GM21528 (cell line): ENCODE data around the gene CDH10.

Experiments used
- ATAC-seq: cut with Tn5 transposase; IDR thresholded peaks from one replicate; pipeline ENCODE4 v1.9.1; 2021; ENCODE audit warnings: mild to moderate bottlenecking, moderate library complexity; ENCODE audit not compliant: unreplicated experiment, low FRiP score

Gene CDH10

GRCh38 chr5:24606971-24607370, 37.8 kb downstream of the CDH10 start:
- no peak for ATAC-seq

DNA sequence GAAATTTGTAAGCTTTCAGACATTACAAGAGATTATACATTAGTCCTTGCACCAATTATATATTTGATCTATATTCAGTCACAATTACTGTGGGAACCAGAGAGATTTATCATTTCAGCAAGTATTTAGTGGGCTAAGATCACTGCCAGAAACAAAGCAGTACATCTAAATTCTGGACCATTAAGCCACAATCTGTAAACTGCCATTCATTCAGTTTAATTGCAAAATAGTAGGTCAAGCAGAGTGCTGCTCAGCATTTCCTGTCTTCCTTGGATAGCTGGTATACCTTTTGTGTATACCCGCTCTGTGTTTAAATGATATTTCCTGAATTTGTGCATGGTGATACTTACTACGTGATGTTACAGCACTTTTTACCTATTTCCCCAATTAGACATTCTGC, 42.6 kb downstream of the CDH10 start:
- ATAC-seq, result no peak

- ATAC-seq, result no peak
These were observed 45.8 kb downstream of the CDH10 start for GRCh38 chr5:24598956-24599355.

DNA sequence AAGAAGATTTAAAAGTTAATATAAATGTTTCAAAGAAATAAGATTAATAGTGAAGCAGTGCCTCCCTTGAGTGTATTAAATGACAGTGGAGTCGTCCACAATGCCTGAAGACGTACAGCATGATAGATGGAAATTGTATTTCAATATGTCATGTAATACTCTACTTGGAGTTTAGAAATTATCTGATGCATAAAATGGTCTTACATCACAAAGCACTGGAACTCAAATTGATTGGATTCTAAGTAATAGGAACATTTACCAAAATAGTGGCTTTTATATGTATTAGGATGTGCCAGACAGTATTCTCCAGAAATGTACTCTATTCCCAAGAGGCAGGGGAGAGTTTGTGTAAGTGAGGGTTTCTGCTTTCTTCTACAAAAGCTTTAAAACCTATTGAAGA, 49.4 kb downstream of the CDH10 start:
- no peak for ATAC-seq

DNA sequence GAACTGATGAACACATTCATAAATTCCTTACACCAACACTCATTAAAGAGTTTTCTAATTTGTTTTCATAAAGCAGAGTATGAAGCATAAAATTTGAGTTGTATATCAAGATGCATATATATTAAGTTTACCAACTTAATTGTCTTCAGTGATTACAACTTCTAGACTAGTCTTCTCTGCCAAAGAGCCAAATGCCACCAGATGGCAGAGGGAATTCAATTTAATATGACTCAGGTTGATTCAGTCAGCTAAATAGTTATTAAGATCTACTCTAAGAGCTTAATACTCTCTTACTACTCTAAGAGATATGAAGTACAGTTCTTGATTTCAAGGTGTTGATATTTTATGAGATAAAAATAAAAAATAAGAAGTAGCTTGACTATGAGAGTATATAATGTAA, 53.4 kb downstream of the CDH10 start:
- no peak for ATAC-seq

- ATAC-seq, result no peak
These were observed 55.2 kb downstream of the CDH10 start for GRCh38 chr5:24589566-24589965.

- no peak for ATAC-seq
These were observed 59.0 kb downstream of the CDH10 start for GRCh38 chr5:24585751-24586150.

DNA sequence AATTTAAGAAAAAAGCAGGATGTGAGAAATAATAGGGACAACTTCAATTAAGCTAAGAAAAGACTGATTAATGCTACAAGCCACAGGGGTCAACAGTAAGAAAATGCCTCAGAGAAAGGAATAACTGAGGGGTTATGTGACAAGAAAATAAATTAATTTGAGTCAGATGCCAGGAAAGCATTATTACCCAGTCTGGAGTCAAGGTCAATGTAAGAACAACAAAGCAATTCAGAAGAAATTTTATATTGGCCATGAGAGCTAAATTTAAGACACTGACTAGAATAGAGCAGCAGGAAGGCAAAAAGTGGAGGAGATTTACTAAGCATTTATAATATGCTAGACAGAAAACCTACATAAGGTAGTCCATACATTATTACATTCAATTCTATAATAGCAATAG, 73.5 kb downstream of the CDH10 start:
- ATAC-seq, result no peak

GRCh38 chr5:24566933-24567332, 77.8 kb downstream of the CDH10 start:
- ATAC-seq, result no peak

DNA sequence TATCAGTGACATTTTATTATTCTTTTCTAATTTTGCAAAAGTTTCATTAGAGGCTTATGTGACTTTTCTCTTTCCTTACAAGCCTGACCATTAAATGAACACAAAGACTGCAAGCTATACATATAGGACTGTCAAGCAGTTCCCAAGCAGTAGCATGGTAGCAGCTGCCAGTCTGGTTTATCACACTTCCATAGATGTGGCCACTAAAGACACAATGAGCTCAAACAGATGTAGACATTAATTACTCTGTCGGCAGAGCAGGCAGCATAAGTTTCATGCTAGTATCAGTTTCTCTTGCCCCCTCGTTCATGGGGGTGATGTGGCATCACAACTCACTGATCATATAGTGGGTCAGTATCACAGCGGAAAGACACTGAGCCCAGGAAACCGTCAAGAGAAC, 89.5 kb downstream of the CDH10 start:
- no peak for ATAC-seq

- no peak for ATAC-seq
These were observed 97.6 kb downstream of the CDH10 start for GRCh38 chr5:24547132-24547531.

GRCh38 chr5:24539613-24540012, 105.2 kb downstream of the CDH10 start:
- ATAC-seq, result no peak

GRCh38 chr5:24538346-24538745, 106.4 kb downstream of the CDH10 start:
- no peak for ATAC-seq

GRCh38 chr5:24535646-24536045, 109.1 kb downstream of the CDH10 start:
- no peak for ATAC-seq

GRCh38 chr5:24530906-24531305, 113.9 kb downstream of the CDH10 start:
- no peak for ATAC-seq

GRCh38 chr5:24525414-24525813, 119.4 kb downstream of the CDH10 start:
- ATAC-seq, result no peak

DNA sequence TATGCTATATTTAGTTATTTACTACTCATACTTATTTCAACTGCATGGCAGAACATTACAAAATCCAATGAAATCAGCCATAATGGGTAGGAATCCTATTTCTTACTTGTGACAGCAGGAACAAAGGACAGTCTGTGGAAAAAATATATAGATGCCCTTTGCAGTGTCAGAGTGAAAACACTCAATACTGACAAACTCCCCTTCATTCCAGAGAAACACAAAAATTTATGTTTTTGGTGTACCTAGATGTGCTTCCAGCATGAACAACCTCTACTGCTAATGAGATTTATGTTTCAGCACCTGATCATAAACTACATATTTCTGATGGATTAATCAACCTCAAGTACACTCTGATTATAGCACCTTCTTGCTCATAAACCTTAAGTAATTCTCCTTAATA, 132.4 kb downstream of the CDH10 start:
- ATAC-seq, result no peak

DNA sequence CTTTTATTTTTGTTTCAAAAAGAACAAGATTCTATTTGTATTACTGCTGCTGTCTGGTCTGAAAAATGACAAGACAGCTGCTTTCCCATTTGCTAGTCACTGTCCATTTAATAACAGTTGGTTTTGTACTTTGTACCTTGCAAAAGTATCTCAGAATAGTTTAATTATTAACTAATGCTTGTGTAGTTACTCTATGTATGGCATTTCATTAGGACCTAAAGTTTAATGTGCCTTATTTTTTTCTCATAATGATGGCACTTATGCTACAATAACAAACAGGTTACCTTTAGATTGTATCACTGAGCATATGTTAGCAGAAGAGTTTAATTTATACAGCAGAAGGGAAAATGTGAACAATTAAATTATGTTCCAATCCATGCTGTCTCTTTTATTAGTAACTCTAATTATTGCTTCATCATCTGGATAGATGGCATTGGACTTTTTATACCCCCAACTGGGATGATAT, 134.2 kb downstream of the CDH10 start:
- ATAC-seq, result no peak

GRCh38 chr5:24509943-24510342, 134.8 kb downstream of the CDH10 start:
- ATAC-seq, result no peak

- no peak for ATAC-seq
These were observed 139.5 kb downstream of the CDH10 start for GRCh38 chr5:24505258-24505657.

DNA sequence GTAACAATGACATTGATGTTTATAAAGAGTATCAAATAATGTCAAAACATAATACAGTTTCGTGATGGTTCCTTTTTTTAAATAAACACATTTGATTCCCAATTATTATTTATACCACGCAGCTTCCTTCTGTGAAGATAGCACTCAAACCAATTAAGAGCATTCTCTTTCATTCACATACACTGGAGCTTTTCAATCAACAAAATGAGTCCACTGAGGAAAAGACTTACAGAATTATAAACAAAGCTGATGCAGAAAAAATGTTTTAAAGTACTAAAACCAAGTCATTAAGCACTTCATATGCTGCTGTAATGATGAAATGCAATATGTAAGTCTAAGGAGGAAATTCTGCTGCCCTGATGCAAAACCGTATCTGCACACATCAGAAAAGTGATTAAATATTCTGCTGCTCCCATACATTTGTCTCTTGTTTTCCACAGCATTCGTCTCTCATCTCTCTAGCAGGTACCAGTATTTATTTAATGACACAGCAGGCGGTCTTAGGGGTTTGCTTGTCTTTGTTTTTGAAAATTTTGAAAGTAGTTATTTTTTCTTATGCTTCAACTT, 147.1 kb downstream of the CDH10 start:
- no peak for ATAC-seq

- ATAC-seq, result no peak
These were observed 147.6 kb downstream of the CDH10 start for GRCh38 chr5:24497145-24497544.

- no peak for ATAC-seq
These were observed 148.5 kb downstream of the CDH10 start for GRCh38 chr5:24496268-24496667.
